ENCODE data around the gene CCDC93.
"Not testable (repeated sequence)": the region's sequence is repeated elsewhere in the genome, so short reads cannot be mapped to it uniquely, and the experiment has no call there.

Gene CCDC93

GRCh38 chr2:118044854-118045253 is 31.0 kb upstream of the CCDC93 start:
- DNase-seq, result no peak

- DNase-seq, result no peak
Observed at GRCh38 chr2:118044103-118044716, 30.3 kb upstream of the CCDC93 start.

- DNase-seq, result no peak
Observed at GRCh38 chr2:118040891-118041290, 27.0 kb upstream of the CCDC93 start.

DNA sequence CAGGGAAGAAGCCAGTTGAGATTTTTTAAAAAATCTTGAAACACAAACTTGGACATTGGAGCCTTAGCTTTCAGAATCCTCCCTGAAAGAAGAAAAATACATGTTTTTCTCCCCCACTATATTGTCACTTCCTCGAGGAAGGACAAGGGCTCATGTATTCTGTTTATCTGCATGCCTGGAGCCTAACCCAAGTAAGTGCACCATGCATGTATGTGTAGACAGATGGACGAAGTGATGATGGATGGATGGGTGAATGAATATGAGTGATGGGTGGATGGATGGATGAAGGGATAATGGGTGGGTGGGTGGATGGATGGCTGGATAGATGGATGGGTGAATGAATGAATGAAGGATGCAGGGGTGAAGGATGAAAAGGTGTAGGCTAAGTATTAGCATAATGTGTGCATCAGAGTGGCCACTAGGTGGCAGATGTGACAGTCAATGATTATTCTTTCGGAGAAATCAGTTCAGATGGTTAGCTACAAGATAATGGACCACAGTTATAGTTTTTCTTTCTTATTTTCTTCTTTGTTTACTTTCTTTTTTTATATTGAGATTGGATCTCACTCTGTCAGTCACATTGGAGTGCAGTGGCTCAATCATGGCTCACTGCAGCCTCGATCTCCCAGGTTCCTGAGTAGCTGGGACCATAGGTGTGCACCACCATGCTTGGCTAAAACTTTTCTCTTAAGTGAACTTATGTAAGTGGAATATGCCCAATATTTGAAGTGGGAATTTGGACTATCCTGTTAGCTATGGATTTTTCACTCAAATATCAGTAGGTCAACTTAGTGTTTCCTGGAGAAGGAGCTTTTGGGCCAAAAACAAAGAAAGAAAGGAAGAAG is 18.5 kb upstream of the CCDC93 start:
- DNase-seq, result peak in 3 of 6 experiments; percentile 23 to 40 (median 29)

- DNase-seq, result no peak
Observed at GRCh38 chr2:118031566-118031965, 17.7 kb upstream of the CCDC93 start.

DNA sequence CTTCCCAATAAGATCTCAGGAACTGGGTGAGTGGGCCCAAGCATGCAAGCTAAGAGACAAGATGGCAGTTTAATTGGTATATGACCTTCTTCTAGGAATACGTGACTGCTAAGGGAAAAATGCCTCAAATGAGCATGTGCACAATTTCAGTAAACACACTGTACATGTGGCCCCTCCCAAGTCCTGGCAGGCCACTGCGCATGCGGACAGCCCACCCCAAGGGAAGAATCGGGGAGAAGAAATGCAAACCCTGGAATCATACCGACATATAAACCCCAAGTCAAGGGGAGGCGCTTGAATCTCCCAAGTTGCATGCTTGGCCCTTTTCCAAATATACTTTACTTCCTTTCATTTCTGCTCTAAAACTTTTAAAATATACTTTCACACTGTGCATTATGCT is 15.2 kb upstream of the CCDC93 start:
- no peak for DNase-seq

DNA sequence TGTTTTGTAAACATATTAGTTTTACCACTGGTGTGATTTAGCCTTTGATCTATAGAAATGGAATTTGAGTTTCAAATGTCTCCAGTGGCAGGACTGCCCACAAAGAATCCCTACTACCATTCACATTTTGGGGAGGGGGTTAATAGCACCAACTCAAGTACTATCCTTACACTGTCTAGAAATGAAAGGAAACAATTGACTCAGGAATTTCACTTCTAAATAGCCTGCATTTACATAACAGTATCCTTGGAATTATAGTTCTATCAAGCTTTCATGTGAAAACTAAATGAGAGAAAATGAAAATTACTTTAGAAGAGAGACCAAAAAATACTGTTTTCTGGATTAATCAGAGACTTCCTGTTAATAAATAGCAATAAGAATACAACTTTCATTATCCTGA is 7.5 kb upstream of the CCDC93 start:
- no peak for DNase-seq

- DNase-seq, result no peak
Observed at GRCh38 chr2:118019821-118020220, 6.0 kb upstream of the CCDC93 start.

DNA sequence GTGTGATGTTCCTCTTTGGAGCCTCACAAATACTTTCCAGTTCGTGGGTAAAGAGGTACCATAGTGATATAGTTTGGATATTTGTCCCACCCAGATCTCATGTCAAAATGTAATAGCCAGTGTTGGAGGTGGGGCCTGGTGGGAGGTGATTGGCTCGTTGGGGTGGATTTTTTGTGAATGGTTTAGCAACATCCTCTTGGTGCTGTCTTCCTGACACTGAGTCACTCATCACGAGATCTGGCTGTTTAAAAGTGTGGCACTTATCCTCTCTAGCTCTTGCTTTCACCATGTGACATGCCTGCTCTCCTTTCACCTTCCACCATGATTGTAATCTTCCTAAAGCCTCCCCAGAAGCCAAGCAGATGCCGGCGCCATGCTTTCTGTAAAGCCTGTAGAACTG is 3.0 kb upstream of the CCDC93 start:
- DNase-seq, result peak in 2 of 6 experiments; percentile 13 to 16

- DNase-seq, result not testable (repeated sequence)
Observed at GRCh38 chr2:118015761-118016160, 1.9 kb upstream of the CCDC93 start.

DNA sequence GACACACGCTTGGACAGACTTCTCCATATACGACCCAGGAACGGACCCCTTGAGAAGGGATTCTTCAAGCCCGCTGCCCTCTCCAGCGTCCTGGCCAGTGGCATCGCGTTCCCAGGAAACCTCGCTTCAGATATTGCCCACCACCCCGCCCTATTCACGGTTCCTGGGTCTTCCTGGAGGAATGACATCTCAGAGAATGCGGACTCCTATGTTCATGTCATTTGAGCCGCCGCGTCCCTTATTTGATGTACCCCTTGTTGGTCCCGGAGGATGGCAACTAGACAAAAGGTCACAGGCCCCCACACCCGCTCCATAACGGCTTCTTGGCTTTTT is 588 bp upstream of the CCDC93 start:
- DNase-seq, result peak in 2 of 6 experiments; percentile 33 to 52

DNA sequence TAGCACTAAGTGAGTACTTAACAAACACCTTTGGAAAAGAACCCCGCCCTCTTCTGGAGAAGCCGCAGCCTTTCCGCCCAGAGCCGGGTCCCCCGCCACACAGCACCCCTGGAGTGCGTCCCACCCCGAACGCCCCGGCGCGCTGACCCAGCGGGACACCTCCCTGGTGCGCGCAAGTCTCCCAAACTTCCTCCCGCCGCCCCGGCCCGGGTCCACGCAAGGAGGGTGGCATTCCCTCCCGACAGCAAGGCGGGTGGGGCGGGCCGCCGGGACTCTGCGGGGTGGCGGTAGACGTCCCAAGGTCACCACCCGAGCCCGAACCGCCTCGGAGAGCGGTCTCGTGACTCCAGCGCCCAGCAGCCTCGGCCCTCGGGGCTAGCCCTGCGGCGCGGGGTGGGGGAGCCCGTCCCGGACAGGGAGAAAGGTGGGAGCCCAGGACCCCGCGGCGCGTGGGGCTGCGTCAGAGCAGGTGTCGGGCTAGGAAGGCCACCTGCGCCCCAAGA is 598 bp downstream of the CCDC93 start:
- DNase-seq, result peak in 2 of 6 experiments; percentile 39 to 55

GRCh38 chr2:118012778-118013177 is 1.1 kb downstream of the CCDC93 start:
- no peak for DNase-seq

GRCh38 chr2:118010473-118010872 is 3.4 kb downstream of the CCDC93 start:
- DNase-seq, result no peak

GRCh38 chr2:118006861-118007260 is 7.0 kb downstream of the CCDC93 start:
- no peak for DNase-seq

DNA sequence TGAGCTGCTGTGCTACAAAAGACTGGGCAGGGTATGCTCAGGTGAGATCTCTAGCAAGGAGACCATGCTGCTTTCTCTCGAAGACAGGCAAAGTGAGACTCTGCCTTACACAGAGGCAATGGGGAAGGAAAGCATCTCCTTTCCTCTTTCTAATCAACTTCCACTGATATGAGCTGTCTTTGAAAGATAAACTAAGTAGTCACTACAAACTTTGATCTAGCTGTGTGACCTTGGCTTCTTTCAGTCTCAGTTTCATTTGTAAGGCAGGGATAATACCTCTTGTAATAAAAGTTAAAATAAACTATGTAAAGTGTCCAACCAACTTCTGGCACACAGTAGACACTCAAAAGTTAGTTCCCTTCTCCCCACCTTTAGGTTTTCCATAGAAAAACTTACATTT is 7.5 kb downstream of the CCDC93 start:
- DNase-seq, result no peak

DNA sequence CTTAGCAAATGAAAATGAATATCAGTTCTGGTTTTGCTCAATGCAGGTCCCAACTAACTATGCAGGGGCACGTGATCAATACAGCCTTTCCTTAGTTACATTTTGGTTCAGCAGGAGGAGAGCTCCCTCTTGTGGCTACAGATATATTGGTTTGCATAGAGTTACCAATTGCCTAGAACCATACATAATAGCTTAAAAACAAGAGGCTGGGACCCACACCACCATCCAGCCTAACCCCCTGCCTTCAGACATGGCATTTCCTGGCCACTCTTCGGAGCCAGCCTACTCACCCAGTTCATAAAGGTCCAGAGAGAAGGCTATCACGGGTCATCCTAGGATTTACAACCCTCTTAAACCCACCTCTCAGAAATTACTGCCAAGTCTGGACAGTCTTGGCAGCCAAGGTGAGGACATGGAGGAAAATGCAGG is 10.5 kb downstream of the CCDC93 start:
- peak in 5 of 6 experiments; percentile 28 to 73 (median 65) for DNase-seq

- no peak for DNase-seq
Observed at GRCh38 chr2:118000041-118000440, 13.8 kb downstream of the CCDC93 start.

DNA sequence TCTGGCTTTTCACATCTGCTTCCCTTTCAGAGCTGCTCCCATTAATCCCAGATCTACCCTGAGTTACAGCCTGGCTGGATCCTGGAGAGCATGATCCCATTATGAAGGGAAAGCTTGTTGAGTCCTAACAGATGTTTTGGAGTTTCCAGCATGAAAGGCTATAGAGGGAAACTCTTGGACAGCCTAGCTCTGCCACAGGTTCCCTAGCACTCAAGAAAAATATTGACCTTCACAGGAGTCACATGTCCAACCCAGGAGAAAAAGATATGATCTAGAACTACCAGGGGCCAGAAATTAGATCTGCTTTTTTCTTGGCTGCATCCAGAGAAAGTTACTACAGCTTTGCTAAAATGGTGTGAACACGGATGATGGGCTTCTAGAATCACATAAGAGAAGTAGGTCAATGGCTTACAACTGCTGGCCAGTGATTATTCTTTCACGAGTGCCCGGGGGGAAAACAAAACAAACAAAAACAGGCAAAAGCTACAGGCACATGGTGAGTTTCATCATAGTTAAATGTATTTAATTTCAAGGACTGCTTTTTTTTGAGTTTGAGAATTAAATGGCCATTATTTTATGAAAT is 15.9 kb downstream of the CCDC93 start:
- no peak for DNase-seq

GRCh38 chr2:117996525-117996924 is 17.3 kb downstream of the CCDC93 start:
- DNase-seq, result no peak

DNA sequence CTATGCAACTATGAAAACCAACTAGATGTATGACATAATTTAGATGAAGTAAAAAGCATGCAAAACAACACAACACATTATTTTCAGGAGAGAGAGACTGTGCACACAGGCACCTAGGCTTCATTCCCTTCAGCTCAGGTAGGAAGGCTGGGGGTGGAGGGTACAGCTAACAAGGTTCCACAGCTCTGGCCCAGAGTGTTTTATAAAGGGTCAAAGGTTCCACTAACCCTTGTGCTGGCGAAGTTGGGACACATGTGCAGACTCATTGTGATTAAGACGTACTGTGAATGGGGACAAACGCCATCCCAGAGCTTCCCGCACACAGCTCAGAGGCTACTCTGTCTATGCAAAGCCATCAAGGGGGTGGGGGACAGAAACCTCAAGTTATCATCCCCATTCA is 19.1 kb downstream of the CCDC93 start:
- DNase-seq, result no peak

DNA sequence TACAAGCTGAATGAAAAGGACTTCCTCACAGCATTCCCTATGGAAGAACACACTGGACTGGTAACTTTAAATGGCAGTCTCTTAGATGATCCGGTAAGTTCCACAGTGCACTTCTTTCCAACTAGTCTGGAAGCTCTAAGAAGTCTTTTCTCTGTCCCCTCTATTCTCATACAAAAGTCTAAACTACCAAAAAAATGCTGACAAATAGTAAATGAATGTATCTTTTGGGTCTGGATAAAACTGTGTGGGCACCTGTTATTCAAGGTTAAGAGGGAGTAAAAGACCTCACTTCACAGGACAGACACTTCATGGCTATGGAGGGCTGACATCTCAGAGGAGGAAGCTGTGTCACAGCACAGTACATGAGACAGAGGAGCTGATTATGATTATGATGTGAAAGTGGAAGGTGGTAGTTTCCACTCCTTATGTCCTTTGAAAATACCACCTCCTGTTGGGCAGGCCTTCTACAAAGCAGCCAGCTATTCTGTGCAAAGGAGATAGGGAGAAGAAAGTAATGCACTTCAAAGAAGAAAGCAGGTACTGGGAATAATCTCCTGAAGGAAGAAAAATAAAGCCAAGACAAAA is 23.9 kb downstream of the CCDC93 start:
- no peak for DNase-seq

DNA sequence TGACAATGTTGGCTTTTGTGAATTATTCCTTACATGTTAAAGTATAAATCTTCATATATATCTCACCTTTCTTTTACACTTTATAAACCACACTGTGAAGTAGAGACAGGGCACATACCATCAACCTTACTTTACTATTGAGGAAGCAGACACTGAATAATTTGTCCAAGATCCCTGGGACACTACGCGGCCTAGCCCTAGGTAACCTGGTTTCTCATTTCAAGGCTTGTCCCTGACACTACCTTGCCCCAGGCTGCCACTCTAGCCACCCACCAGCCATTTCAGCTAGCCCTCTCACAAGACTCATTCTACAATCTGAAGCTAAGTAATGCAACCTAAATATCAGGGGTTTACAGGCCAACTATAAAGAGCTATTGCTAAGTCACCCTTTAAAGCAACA is 26.7 kb downstream of the CCDC93 start:
- no peak for DNase-seq

GRCh38 chr2:117985092-117985491 is 28.8 kb downstream of the CCDC93 start:
- no peak for DNase-seq

Data from stimulated activated naive CD4-positive, alpha-beta T cell (primary cell).